Ishikawa (cell line): ENCODE data around the gene TTC3.

Experiments used
- CEBPB ChIP-seq: IDR thresholded peaks from 2 replicates; pipeline ENCODE4 v1.6.1; 2012
- CREB1 ChIP-seq: IDR thresholded peaks from 2 replicates; pipeline ENCODE4 v1.6.1; 2012; ENCODE audit warnings: low read depth
- EGR1 ChIP-seq: IDR thresholded peaks from 2 replicates; pipeline ENCODE4 v1.6.1; 2012
- EP300 ChIP-seq: IDR thresholded peaks from 2 replicates; pipeline ENCODE4 v1.6.1; 2012; ENCODE audit warnings: borderline replicate concordance
- NFIC ChIP-seq: IDR thresholded peaks from 2 replicates; pipeline ENCODE4 v1.6.1; 2012
- RAD21 ChIP-seq: IDR thresholded peaks from 2 replicates; pipeline ENCODE4 v1.6.1; 2012; ENCODE audit warnings: low read depth
- TAF1 ChIP-seq: IDR thresholded peaks from 2 replicates; pipeline ENCODE4 v1.6.1; 2012; ENCODE audit warnings: low read depth, mild to moderate bottlenecking
- TEAD4 ChIP-seq: IDR thresholded peaks from 2 replicates; pipeline ENCODE4 v1.6.1; 2012
- YY1 ChIP-seq: IDR thresholded peaks from 2 replicates; pipeline ENCODE4 v1.6.1; 2012; ENCODE audit warnings: low read depth
- TF ChIP-seq, protein P1 (sequence below): IDR thresholded peaks from 2 replicates; pipeline ENCODE4 v1.6.1; 2012; ENCODE audit warnings: low read depth, mild to moderate bottlenecking
- TF ChIP-seq, protein P2 (sequence below): IDR thresholded peaks from 2 replicates; pipeline ENCODE4 v1.6.1; 2012
- TF ChIP-seq, protein P3 (sequence below): IDR thresholded peaks from 2 replicates; pipeline ENCODE4 v1.6.1; 2012

DNA sequence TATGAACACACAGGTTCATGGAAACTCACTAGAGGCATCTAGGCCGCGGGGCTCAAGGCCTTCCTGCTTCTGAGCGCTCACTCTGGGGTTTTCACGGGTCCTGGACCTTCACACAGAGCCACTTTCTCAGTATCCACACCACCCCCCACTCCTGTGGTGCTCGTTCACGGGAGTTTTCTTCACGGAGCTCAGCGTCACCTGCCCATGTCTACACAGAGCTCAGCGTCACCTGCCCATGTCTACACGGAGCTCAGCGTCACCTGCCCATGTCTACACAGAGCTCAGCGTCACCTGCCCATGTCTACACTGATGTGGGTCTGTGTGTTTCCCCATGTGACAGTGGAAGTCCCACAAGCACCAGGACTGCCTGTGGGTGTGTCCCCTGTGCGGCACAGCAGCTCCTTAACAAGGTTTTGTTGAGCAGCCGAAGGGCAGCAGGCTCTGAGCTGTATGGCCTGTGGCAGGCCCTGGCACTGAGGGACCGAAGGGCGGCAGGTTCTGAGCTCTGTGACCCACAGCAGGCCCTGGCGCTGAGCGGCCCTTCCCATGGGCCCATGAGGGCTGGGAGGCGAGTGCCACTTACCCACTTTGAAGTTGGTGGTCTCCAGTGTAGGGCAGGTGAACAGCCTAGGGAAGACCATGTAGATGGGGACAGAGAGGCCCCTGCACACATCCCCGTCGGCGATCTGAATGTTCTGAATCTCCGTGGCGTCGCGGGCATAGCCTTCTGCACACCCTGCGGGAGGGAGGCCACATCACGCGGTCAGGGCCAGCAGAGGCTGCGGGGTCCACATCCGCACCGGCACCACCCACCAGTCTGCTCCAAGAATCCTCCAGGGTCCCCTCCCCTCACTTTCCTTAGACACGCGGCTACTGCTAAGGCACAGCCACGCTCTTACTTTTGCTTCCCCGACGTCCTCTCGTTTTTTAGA, 154.3 kb downstream of the TTC3 start:
- TF ChIP-seq, protein P1, sequence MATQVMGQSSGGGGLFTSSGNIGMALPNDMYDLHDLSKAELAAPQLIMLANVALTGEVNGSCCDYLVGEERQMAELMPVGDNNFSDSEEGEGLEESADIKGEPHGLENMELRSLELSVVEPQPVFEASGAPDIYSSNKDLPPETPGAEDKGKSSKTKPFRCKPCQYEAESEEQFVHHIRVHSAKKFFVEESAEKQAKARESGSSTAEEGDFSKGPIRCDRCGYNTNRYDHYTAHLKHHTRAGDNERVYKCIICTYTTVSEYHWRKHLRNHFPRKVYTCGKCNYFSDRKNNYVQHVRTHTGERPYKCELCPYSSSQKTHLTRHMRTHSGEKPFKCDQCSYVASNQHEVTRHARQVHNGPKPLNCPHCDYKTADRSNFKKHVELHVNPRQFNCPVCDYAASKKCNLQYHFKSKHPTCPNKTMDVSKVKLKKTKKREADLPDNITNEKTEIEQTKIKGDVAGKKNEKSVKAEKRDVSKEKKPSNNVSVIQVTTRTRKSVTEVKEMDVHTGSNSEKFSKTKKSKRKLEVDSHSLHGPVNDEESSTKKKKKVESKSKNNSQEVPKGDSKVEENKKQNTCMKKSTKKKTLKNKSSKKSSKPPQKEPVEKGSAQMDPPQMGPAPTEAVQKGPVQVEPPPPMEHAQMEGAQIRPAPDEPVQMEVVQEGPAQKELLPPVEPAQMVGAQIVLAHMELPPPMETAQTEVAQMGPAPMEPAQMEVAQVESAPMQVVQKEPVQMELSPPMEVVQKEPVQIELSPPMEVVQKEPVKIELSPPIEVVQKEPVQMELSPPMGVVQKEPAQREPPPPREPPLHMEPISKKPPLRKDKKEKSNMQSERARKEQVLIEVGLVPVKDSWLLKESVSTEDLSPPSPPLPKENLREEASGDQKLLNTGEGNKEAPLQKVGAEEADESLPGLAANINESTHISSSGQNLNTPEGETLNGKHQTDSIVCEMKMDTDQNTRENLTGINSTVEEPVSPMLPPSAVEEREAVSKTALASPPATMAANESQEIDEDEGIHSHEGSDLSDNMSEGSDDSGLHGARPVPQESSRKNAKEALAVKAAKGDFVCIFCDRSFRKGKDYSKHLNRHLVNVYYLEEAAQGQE: no peak
- no peak for TF ChIP-seq CREB1
- TF ChIP-seq TAF1: no peak
- no peak for TF ChIP-seq EP300
- TF ChIP-seq TEAD4: no peak
- TF ChIP-seq RAD21: no peak
- TF ChIP-seq, protein P2, sequence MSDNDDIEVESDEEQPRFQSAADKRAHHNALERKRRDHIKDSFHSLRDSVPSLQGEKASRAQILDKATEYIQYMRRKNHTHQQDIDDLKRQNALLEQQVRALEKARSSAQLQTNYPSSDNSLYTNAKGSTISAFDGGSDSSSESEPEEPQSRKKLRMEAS: no peak
- no peak for TF ChIP-seq YY1
- TF ChIP-seq NFIC: no peak
- TF ChIP-seq, protein P3, sequence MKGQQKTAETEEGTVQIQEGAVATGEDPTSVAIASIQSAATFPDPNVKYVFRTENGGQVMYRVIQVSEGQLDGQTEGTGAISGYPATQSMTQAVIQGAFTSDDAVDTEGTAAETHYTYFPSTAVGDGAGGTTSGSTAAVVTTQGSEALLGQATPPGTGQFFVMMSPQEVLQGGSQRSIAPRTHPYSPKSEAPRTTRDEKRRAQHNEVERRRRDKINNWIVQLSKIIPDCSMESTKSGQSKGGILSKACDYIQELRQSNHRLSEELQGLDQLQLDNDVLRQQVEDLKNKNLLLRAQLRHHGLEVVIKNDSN: no peak
- TF ChIP-seq CEBPB: no peak
- no peak for TF ChIP-seq EGR1
